ENCODE data around the gene SLC26A4. TPM values are rescaled to one million over a fixed set of nuclear protein-coding genes. Genes with fewer than 3 reads are reported as not detected.
A peak's percentile ranks its signal among the peaks of the same experiment; 100 is the strongest.

The SLC26A4 gene
- total RNA-seq (2013; cell fraction: nucleolus; rRNA removed), result 0.65 TPM in 1 of 2 replicates, not detected in the other
- total RNA-seq (2014; rRNA removed), result 0.06 TPM in 1 of 2 replicates, not detected in the other
- total RNA-seq (2014; rRNA removed; fragmentation: Illumina TruSeq; extraction: Trizol), result 0.09 and 0.18 TPM in 2 replicates
- total RNA-seq (2021), result not detected in 2 replicates
- not detected for polyA plus RNA-seq (2011; ENCODE audit: low read depth)
- polyA plus RNA-seq (2011; rRNA removed), result 0.08 and 0.17 TPM in 2 replicates
- polyA plus RNA-seq (2011; cell fraction: cytosol; rRNA removed), result 0.02 and 0.21 TPM in 2 replicates
- polyA plus RNA-seq (2011; cell fraction: nucleus; rRNA removed), result 0.12 and 0.34 TPM in 2 replicates
- polyA plus RNA-seq (2012), result 0.03 TPM in 1 of 2 replicates, not detected in the other
- 0.01 and 0.21 TPM in 2 replicates for polyA plus RNA-seq (2014; fragmentation: Illumina TruSeq; extraction: Trizol)
- polyA plus RNA-seq (2014; fragmentation: Nextera tagmentation; extraction: Ambion mirVana), result not detected
- 0.20 TPM in 1 of 2 replicates, not detected in the other for polyA plus RNA-seq (2014; rRNA removed)
- polyA plus RNA-seq (2016; fragmentation: Nextera tagmentation; extraction: Ambion mirVana), result under 1 TPM in 1 of 2 experiments, not detected in 1; 0.16 TPM
- polyA minus RNA-seq (2011; rRNA and poly(A)+ RNA removed), result 0.05 TPM in 1 of 2 replicates, not detected in the other
- polyA minus RNA-seq (2011; cell fraction: cytosol; rRNA and poly(A)+ RNA removed), result not detected in 2 replicates
- polyA minus RNA-seq (2011; cell fraction: nucleus; rRNA and poly(A)+ RNA removed), result 0.12 TPM in 1 of 2 replicates, not detected in the other
- percentile 14 among the genes with signal in this experiment for Bru-seq, nascent RNA
- BruChase-seq, experiment 1, labeled RNA remaining after a 6-hour chase, result percentile 21 among the genes with signal in this experiment
- percentile 16 among the genes with signal in this experiment for BruChase-seq, experiment 2, labeled RNA remaining after a 2-hour chase
- long read RNA-seq, experiment 1, result 0 reads
- long read RNA-seq, experiment 2, result 0 reads

GRCh38 chr7:107660381-107661080 is at the start of gene SLC26A4:
Gene SLC26A4, plus strand, starts transcription at chr7:107660828. Its CDS starts 814 bp downstream, at chr7:107661642.
- peaks cover 15 to 28% of the 10 kb centered on the region in 2 experiments for H3K27me3 ChIP-seq (replicated peaks in 1 of 2; ENCODE audit: control insufficient read depth in 2 of 2, insufficient read depth in 2 of 2, low read length in 1 of 2)
- in situ Hi-C loops (cut with MboI) (no loop called here), intact Hi-C loops (cut with micrococcal nuclease; ENCODE audit: unreplicated experiment) (no loop called here)
- POLR2A ChIA-PET, result no interaction called here
- H3K4me3 ChIP-seq, result peak within 1 kb of the TSS; percentile 52
- WGBS (ENCODE audit: insufficient coverage, insufficient replicate concordance, low lambda C conversion rate, missing lambda C conversion rate), result 2% methylated on average over 35 of the region's 37 CpGs
- no peaks in the 10 kb centered on the region for H3K9me3 ChIP-seq (replicated peaks; ENCODE audit: control insufficient read depth, insufficient read depth, low read length)
- DNase-seq (ENCODE audit: low read depth, low spot score), result no peak
- no TSS peak for BruUV-seq (replicated peaks)
- SMC1A ChIA-PET (ENCODE audit: uncharacterized antibody, unreplicated experiment), result no interaction called here
- H3K36me3 ChIP-seq (ENCODE audit: control insufficient read depth in 2 of 2, insufficient read depth in 2 of 2, low read length in 1 of 2), result no peaks in the 10 kb centered on the region
- RAD21 ChIA-PET (ENCODE audit: unreplicated experiment), result no interaction called here
- H3K4me2 ChIP-seq (ENCODE audit: control insufficient read depth, insufficient read depth), result peak within 1 kb of the TSS; percentile 91
- H4K20me1 ChIP-seq (ENCODE audit: control insufficient read depth, insufficient read depth), result no peaks in the 10 kb centered on the region
- H3K79me2 ChIP-seq (ENCODE audit: control insufficient read depth, insufficient read depth, low read length), result no peaks in the 10 kb centered on the region
- TF ChIP-seq IKZF1 (conservative IDR thresholded peaks at IDR 0.05), result no peak
- TF ChIP-seq SUZ12 (IDR thresholded peaks at IDR 0.05; ENCODE audit: unreplicated experiment), result peak; percentile 15
- TF ChIP-seq BMI1 (IDR thresholded peaks at IDR 0.05; ENCODE audit: borderline replicate concordance), result no peak
- TF ChIP-seq GATAD2B (conservative IDR thresholded peaks at IDR 0.05; ENCODE audit: low read depth), result no peak
- TF ChIP-seq NBN (IDR thresholded peaks at IDR 0.05), result no peak
- no peak for TF ChIP-seq FOXM1 (IDR thresholded peaks at IDR 0.05; ENCODE audit: low read depth, low read length)
- TF ChIP-seq HDAC6 (IDR thresholded peaks at IDR 0.05; ENCODE audit: unreplicated experiment), result no peak
- no peak for TF ChIP-seq NR2C1 (IDR thresholded peaks at IDR 0.05)
- peak; percentile 19; the same call in 1 of the 2 replicates for TF ChIP-seq RUNX3 (IDR thresholded peaks at IDR 0.05; ENCODE audit: low read length)
- peaks cover 11% of the 10 kb centered on the region for H3K4me1 ChIP-seq (ENCODE audit: control insufficient read depth, insufficient read depth, low read length)
- peak within 1 kb of the TSS; percentile 37 for H2AFZ ChIP-seq (ENCODE audit: control insufficient read depth, low read depth, low read length)
- CTCF ChIA-PET, result no interaction called here
- no peak within 1 kb of the TSS for H3K9ac ChIP-seq (ENCODE audit: control insufficient read depth, insufficient read depth, low read length)
- no peak within 1 kb of the TSS for H3K27ac ChIP-seq (ENCODE audit: control insufficient read depth, insufficient read depth)
- ATAC-seq, result peak; percentile 62
- FAIRE-seq, result no peak
